Dendritic cell treated with granulocyte-macrophage colony-stimulating factor and Interleukin-4, amounts not matched to agents 40 ng/mL and 50 ng/mL, for 4 days (primary cell): ENCODE data around the gene TMEM25.
"Not testable (repeated sequence)": the region's sequence is repeated elsewhere in the genome, so short reads cannot be mapped to it uniquely, and the experiment has no call there.

Source experiments
- H3K27ac Mint-ChIP-seq: one replicate; pipeline ENCODE4 v1.8.0; 2022; ENCODE audit warnings: mild to moderate bottlenecking, mixed read lengths
- H3K27me3 Mint-ChIP-seq: one replicate; pipeline ENCODE4 v1.8.0; 2022; ENCODE audit warnings: mild to moderate bottlenecking, mixed read lengths
- H3K36me3 Mint-ChIP-seq: one replicate; pipeline ENCODE4 v1.8.0; 2022; ENCODE audit warnings: low read depth, mixed read lengths
- H3K4me1 Mint-ChIP-seq: one replicate; pipeline ENCODE4 v1.8.0; 2022; ENCODE audit warnings: low read depth, mixed read lengths
- H3K4me3 Mint-ChIP-seq: one replicate; pipeline ENCODE4 v1.8.0; 2022; ENCODE audit warnings: mild to moderate bottlenecking, moderate library complexity, mixed read lengths
- H3K9me3 Mint-ChIP-seq: one replicate; pipeline ENCODE4 v1.8.0; 2022; ENCODE audit warnings: mixed read lengths
- intact Hi-C: fragments of 100-400 bp; cut with micrococcal nuclease; formaldehyde crosslinking; loops from one replicate; pipeline ENCODE4 v1.15.0; 2022

The TMEM25 gene

DNA sequence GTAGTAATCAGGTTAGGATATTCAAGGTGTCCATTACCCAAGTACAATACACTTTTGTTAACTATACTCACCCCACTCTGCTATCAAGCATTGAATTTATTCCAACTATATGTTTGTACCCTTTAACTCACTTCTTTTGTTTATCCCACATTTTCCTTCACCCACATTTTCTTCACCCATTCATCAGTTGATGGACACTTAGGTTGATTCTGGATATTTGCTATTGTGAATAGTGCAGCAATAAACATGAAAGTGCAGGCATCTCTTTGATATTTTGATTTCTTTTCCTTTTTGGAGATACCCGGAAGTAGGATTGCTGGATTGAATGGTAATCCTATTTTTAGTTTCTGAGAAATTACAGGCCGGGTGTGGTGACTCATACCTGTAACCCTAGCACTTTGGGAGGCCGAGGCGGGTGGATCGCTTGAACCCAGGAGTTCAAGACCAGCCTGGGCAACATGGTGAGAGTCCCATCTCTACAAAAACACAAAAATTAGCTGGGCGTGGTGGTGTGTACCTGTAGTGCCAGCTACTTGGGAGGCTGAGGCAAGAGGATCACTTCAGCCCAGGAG is 6.5 kb downstream of the TMEM25 start:
- Mint-ChIP-seq H3K27ac (no peak overlapping the region), H3K9me3 (no peaks in the 10 kb centered on the region), H3K4me3 (no peak overlapping the region), H3K27me3 (no peaks in the 10 kb centered on the region), H3K4me1 (no peaks in the 10 kb centered on the region), H3K36me3 (no peaks in the 10 kb centered on the region)
- intact Hi-C loops = no loop called here

DNA sequence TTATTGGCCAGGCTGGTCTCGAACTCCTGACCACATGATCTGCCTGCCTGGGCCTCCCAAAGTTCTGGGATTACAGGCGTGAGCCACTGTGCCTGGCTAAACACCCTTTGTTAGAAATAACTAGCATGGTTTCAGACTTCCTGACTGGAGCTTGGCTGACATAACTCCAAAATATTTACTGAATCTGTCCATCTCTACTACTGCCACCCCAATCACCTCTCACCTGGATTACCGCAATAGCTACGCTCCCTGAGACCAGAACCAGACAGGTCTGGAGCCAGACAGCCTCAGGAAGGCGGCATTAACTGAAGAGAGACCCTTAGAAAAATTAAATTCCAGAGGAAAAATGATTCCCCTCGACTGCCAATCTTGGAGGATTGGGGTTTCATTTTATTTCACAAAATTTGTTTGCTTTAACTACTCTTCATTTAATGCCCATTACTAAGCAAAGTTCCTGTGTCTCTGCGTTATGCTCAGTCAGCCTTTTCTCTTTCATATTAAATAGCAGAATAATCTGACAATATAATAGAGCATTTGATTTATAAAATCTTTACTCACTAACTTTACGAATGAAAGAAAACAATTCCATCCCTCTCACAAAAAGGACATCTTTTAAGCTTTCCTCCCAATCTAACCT is 13.1 kb downstream of the TMEM25 start:
- no peak overlapping the region for H3K4me3 Mint-ChIP-seq
- no peaks in the 10 kb centered on the region for H3K9me3 Mint-ChIP-seq
- H3K4me1 Mint-ChIP-seq = no peaks in the 10 kb centered on the region
- H3K36me3 Mint-ChIP-seq = peaks cover 20% of the 10 kb centered on the region
- intact Hi-C loops = no loop called here
- H3K27me3 Mint-ChIP-seq = no peaks in the 10 kb centered on the region
- no peak overlapping the region for H3K27ac Mint-ChIP-seq

DNA sequence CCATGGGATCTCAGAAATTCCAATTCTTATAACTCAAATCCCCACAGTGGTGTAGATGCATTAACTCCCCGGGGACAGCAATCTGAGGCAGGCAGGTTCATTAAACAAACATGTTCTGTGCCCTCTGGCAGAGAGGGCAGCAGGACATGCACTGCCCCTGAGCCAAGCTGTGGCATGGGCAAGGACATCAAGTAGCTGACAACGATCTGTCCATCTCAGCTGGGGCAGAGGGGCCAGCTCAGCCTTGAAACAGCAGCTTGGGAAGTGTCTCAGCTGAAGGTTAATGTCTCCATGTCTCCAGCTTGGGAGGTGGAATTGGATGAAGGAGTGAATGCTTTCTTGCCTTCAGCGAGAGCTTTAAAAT is 13.6 kb downstream of the TMEM25 start:
- no peak overlapping the region for H3K4me3 Mint-ChIP-seq
- H3K27me3 Mint-ChIP-seq = no peaks in the 10 kb centered on the region
- peaks cover 20% of the 10 kb centered on the region for H3K36me3 Mint-ChIP-seq
- intact Hi-C loops = no loop called here
- no peaks in the 10 kb centered on the region for H3K4me1 Mint-ChIP-seq
- H3K27ac Mint-ChIP-seq = no peak overlapping the region
- no peaks in the 10 kb centered on the region for H3K9me3 Mint-ChIP-seq

DNA sequence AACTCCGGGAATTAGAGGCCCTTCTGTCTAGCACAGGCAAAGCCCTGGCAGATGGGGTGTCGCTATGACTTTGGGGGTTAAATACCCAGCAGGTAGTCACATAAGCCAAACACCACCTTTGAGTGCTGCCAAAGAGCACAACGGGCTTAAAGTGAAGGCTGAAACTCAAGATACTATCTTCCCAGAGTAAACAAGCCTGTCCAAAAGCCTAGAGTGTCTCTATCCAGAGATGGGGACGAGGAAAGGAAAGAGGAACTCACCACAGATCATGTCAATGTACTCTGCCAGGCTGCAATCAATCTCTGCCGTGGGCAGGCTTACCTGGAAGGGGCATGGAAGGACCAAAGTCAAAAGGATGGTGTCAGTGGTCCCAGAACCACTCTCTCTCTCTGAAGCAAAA is 14.5 kb downstream of the TMEM25 start:
- Mint-ChIP-seq H3K27ac (no peak overlapping the region), H3K4me1 (no peaks in the 10 kb centered on the region), H3K36me3 (peaks cover 26% of the 10 kb centered on the region), H3K4me3 (no peak overlapping the region), H3K9me3 (no peaks in the 10 kb centered on the region), H3K27me3 (no peaks in the 10 kb centered on the region)
- intact Hi-C loops = no loop called here

DNA sequence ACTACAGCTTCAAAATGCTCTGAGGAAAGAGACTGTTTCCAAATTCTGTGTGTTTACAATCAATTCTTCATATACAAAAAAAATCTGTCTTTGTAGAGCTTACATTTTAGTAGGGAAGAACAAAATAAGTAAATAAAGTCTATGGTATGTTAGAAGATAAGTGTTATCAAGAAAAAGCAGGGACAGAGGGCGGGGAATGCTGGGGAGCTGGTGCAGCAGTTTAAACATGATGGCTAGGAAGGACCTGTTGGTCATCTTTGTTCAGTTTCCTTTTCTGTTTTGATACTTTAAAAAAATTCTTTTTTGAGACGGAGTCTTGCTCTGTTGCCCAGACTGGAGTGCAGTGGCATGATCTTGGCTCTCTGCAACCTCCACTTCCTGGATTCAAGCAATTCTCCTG is 16.1 kb downstream of the TMEM25 start:
- no peak overlapping the region for H3K4me3 Mint-ChIP-seq
- intact Hi-C loops = no loop called here
- H3K27me3 Mint-ChIP-seq = no peaks in the 10 kb centered on the region
- no peak overlapping the region for H3K27ac Mint-ChIP-seq
- H3K4me1 Mint-ChIP-seq = no peaks in the 10 kb centered on the region
- peaks cover 42% of the 10 kb centered on the region for H3K36me3 Mint-ChIP-seq
- no peaks in the 10 kb centered on the region for H3K9me3 Mint-ChIP-seq

DNA sequence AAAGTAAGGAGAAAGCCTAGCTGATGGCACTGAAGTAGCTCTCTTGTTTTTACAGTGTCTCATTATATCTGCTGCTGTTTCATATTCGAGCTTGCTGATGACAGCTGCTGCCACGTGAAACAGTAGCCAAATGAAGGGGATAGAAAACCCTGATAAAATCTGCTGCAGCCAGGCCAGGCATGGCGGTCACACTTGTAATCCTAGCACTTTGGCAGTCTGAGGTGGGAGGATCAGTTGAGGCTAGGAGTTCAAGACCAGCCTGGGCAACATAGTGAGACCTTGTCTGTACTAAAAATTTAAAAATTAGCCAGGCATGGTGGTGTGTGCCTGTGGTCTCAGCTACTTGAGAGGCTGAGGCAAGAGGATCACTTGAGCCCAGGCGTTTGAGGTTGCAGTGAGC is 21.3 kb downstream of the TMEM25 start:
- Mint-ChIP-seq H3K9me3 (no peaks in the 10 kb centered on the region), H3K27me3 (no peaks in the 10 kb centered on the region), H3K4me1 (no peaks in the 10 kb centered on the region), H3K36me3 (peaks cover 57% of the 10 kb centered on the region), H3K27ac (no peak overlapping the region), H3K4me3 (no peak overlapping the region)
- intact Hi-C loops = no loop called here

DNA sequence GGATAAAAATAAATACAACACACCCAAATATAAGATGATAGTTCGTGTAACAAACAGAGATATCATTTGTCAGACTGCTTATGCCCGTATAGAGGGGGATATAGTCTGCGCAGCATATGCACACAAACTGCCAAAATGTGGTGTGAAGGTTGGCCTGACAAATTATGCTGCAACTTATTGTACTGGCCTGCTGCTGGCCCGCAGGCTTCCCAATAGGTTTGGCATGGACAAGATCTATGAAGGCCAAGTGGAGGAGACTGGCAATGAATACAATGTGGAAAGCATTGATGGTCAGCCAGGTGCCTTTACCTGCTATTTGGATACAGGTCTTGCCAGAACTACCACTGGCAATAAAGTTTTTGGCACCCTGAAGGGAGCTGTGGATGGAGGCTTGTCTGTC is 29.8 kb downstream of the TMEM25 start:
- Mint-ChIP-seq H3K4me3 (no peak overlapping the region), H3K27me3 (no peaks in the 10 kb centered on the region), H3K4me1 (peaks cover 20% of the 10 kb centered on the region), H3K9me3 (no peaks in the 10 kb centered on the region), H3K27ac (no peak overlapping the region), H3K36me3 (peaks cover 7% of the 10 kb centered on the region)
- intact Hi-C loops = no loop called here

DNA sequence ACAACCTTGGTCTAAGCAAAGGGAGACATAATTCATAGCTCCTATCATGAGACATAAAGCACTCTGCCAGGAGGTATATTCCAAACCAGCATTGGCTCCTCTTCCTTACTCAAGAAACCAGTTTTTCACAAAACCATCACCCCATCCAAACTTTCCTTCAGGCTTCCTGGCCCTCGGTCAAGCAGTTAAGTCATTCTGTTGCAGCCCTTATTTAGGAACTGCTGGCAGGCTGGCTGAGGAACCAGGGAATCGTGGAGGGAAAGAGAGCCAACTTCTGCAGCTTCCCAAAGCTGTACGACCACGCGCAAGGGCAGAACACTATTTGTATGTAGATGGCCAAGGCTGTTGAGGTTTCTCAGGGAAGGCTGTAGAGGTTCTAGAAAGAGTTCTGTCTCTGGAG is 34.1 kb downstream of the TMEM25 start:
- intact Hi-C loops = no loop called here
- Mint-ChIP-seq H3K9me3 (no peaks in the 10 kb centered on the region), H3K4me3 (peak overlapping the region; percentile 53), H3K27ac (peak overlapping the region; percentile 85), H3K27me3 (no peaks in the 10 kb centered on the region), H3K4me1 (peaks cover 20% of the 10 kb centered on the region), H3K36me3 (no peaks in the 10 kb centered on the region)

DNA sequence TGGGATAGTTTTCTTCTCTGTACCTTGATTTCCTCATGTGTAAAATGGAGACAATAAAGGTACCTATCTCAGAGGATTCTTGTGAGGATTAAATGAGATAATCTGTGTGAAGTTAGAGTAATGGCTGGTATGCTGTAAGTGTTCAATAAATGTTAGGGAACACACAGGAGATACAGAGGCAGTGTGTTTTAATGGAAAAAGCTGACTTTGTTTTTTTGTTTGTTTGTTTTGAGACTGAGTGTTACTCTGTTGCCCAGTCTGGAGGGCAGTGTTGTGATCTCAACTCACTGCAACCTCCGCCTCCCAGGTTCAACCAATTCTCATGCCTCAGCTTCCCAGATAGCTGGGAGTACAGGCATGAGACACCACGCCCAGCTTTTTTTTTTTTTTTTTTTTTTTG is 38.7 kb downstream of the TMEM25 start:
- intact Hi-C loops = loop anchor here (5.0 kb wide), 1 partner anchor 167 kb away; the partner anchor contains the start of gene ATP5MG
- H3K27me3 Mint-ChIP-seq = no peaks in the 10 kb centered on the region
- no peak overlapping the region for H3K4me3 Mint-ChIP-seq
- peaks cover 29% of the 10 kb centered on the region for H3K4me1 Mint-ChIP-seq
- no peaks in the 10 kb centered on the region for H3K9me3 Mint-ChIP-seq
- H3K36me3 Mint-ChIP-seq = peaks cover 14% of the 10 kb centered on the region
- H3K27ac Mint-ChIP-seq = no peak overlapping the region

DNA sequence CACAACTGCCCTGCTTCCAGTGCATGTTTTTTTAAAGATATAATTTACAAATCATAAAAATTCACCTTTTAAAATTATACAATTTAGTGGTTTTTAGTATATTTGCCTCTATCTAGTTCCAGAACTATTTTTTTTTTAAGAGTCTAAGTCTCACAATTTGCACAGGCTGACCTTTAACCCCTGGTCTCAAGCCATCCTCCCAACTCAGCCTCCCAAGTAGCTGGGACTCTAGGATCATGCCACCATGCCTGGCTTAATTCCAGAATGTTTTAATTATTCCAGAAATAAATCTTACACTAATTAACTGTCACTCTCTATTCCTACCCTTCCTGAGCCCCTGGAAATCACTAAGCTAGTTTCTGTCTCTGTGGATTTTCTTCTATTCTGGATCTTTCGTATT is 39.8 kb downstream of the TMEM25 start:
- Mint-ChIP-seq H3K36me3 (peaks cover 19% of the 10 kb centered on the region), H3K27ac (no peak overlapping the region), H3K4me3 (no peak overlapping the region), H3K9me3 (no peaks in the 10 kb centered on the region), H3K4me1 (peaks cover 30% of the 10 kb centered on the region), H3K27me3 (no peaks in the 10 kb centered on the region)
- intact Hi-C loops = loop anchor here (5.0 kb wide), 1 partner anchor 168 kb away; the partner anchor contains the start of gene ATP5MG

DNA sequence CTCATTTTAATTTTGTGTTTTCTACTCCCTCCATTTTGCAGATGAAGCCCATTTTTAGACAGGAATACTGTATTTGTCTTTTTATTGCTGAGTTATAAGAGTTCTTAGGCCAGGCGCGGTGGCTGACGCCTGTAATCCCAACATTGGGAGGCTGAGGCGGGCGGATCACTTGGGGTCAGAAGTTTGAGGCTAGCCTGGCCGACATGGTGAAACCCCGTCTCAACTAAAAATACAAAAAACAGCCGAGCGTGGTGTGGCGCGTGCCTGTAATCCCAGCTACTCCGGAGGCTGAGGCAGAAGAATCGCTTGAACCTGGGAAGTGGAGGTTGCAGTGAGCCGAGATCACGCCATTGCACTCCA is 40.7 kb downstream of the TMEM25 start:
- H3K27me3 Mint-ChIP-seq, H3K9me3 Mint-ChIP-seq: not testable (repeated sequence)
- Mint-ChIP-seq H3K4me1 (peaks cover 35% of the 10 kb centered on the region), H3K36me3 (peaks cover 22% of the 10 kb centered on the region), H3K4me3 (peak overlapping the region; percentile 95), H3K27ac (peak overlapping the region; percentile 95)
- intact Hi-C loops = loop anchor here (2.0 to 5.0 kb wide), 2 partner anchors 135 to 169 kb away; partner anchors contain the start of genes ATP5MG and KMT2A

DNA sequence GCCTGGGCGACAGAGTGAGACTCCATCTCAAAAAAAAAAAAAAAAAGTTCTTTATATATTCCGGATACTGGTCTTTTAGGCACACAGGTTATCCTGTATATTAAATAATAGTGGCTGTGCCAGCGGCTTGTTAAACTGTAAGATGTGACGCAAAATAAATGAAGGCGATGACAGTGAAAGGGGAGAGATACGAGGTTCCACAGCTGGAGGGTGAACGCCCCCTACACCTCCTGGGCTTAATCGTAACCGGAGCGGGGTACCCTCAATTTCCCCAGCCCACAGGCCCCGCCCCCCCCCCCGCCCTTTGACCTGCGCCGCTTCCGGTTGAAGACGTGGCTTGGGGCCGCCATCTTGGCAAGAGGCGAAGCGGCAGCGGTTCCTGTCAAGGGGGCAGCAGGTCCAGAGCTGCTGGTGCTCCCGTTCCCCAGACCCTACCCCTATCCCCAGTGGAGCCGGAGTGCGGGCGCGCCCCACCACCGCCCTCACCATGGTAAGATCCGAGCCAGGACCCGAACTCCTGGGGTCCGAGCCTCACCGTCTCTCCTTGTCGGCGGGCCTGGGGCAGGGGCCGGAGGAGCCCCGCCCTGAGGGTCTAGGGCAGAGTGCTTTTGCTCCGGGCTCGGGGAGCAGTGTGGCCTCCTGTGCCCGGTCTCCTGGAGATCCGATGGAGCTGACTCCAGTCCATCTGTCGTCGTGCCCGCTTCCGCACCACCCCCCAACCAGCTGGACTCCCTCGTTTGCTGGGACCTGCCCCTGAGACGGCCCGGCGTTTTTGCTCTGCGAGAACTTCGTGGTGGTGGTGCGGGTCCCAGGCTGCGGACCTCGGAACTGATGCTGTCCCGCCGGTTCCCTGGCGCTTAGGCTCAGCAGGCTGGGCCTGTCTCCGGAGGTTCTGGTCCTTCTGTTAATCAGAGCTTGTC is 41.3 kb downstream of the TMEM25 start, which contains the start of gene ARCN1:
TSS of gene ARCN1 (plus strand) at position 349 of the 920 bp plus-strand sequence. CDS start at position 488, 139 bp downstream.
- peak within 1 kb of the TSS; percentile 95 for H3K4me3 Mint-ChIP-seq
- peaks cover 28% of the 10 kb centered on the region for H3K36me3 Mint-ChIP-seq
- no peaks in the 10 kb centered on the region for H3K9me3 Mint-ChIP-seq
- no peaks in the 10 kb centered on the region for H3K27me3 Mint-ChIP-seq
- intact Hi-C loops = loop anchor here (2.0 to 5.0 kb wide), 2 partner anchors 136 to 170 kb away; partner anchors contain the start of genes ATP5MG and KMT2A
- H3K4me1 Mint-ChIP-seq = peaks cover 41% of the 10 kb centered on the region
- H3K27ac Mint-ChIP-seq = peak within 1 kb of the TSS; percentile 95

DNA sequence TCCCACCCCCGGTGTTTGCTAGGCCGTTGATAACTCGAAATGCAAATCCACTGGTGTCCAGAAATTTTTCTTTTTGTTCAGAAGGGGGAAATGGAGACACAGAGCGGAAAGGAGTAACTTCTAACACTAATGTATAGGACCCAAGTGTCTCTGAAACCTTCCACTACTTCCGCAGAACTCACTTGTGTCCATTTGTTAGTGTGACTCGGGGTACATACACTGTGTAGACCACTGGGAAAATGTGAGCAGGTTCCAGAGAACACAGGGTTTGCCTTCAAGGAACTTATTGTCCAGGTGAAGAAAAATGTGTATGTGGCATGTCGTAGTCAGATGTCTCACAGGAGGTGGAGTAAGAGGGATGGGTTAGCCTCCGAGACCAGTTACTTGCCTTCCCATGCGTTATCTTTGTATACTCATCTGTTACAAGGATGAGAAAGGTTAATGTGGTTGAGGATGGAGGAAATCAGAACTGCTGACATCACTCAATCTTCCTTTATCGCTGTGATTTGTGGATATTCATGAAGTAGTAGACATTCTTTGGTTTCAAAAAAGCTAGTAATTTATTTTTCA is 42.1 kb downstream of the TMEM25 start:
- H3K27me3 Mint-ChIP-seq = no peaks in the 10 kb centered on the region
- no peaks in the 10 kb centered on the region for H3K9me3 Mint-ChIP-seq
- H3K4me1 Mint-ChIP-seq = peaks cover 44% of the 10 kb centered on the region
- peaks cover 32% of the 10 kb centered on the region for H3K36me3 Mint-ChIP-seq
- H3K4me3 Mint-ChIP-seq = peak overlapping the region; percentile 95
- H3K27ac Mint-ChIP-seq = peak overlapping the region; percentile 95
- intact Hi-C loops = loop anchor here (2.0 to 5.0 kb wide), 2 partner anchors 136 to 171 kb away; partner anchors contain the start of genes ATP5MG and KMT2A

DNA sequence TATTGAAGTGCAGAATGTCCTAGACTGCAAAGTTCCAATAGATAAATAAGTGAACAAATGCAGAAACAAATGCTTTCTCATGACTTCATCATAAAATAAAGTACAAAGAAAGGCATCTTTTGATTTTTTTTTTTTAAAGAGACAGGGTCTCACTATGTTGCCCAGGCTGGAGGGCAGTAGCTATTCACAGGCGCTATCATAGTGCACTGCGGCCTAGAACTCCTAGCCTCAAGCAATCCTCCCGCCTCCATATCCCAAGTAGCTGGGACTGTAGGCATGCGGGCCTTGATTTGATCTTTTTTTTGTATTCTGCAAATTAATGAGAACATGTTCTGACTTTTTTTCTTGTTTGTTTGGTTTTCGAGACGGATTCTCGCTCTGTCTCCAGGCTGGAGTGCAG is 43.6 kb downstream of the TMEM25 start:
- Mint-ChIP-seq H3K4me1 (peaks cover 44% of the 10 kb centered on the region), H3K4me3 (no peak overlapping the region), H3K27ac (no peak overlapping the region), H3K27me3 (no peaks in the 10 kb centered on the region), H3K36me3 (peaks cover 32% of the 10 kb centered on the region), H3K9me3 (no peaks in the 10 kb centered on the region)
- intact Hi-C loops = loop anchor here (5.0 kb wide), 1 partner anchor 172 kb away; the partner anchor contains the start of gene ATP5MG
